Measurements from ENCODE around the gene FRMD4B.
"Not testable (repeated sequence)": the region's sequence is repeated elsewhere in the genome, so short reads cannot be mapped to it uniquely, and the experiment has no call there.

FRMD4B gene

GRCh38 chr3:69240651-69241568 lies 145.0 kb downstream of the FRMD4B start:
- no peak for DNase-seq

DNA sequence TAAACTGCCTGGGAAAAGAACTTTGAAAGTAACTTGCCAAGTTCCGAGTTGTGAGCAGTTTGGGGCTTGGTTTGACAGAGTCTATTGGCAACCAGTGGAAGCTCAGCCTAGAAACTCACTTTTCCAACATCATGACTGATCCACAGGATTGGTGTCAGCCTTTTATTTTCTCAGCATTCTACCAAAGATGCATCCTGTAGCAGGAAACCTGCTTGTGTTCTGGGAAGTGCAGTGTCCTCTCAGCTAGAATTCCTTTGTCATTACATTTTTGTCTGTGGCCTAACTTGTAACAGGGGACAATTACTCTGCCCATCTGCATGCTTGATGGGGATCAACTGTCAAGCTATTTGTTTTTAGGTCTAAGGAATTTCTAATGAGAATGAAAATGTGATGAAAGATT lies 146.8 kb downstream of the FRMD4B start:
- DNase-seq = no peak

DNA sequence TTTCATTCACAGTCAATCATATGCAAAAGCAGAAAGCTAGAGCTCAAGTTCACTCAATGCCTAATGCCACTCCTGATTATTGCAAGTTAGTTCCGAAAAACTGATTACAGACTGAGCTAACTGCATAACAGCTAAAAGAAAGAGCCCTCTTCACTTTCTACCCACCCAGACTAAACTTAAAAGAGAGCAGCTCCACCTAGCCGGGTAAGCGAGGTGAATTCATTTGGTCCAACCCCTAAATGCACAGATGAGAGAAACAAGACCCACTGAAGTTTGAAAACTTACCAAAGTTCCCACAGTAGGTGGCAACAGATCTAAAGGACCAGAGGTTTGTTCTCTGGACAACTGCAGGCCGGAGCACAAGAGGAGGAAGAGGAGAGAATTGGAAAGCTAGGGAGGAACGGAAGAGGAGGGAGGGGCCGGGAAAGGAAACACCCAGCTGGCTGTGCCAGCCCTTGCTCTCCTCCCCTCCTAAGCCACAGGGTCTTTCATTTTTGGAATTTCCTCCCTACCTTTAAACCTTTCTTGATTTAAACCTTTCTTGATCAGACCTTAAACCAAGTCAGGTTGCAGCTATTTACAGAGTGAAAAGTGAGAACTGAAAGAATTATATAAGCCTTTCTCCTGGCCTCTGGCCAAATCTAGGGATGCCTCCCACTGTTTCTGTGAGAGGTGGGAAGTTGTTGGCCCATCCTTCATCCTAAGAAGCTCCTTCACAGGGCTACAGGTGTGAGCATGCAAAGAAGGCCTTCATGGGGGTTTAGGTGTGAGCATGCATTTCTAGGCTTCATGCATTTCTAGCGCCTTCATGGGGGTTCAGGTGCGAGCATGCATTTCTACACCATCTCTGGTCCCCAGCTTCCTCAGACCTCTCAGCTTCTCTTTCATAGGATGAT lies 148.8 kb downstream of the FRMD4B start:
- no peak for DNase-seq

DNA sequence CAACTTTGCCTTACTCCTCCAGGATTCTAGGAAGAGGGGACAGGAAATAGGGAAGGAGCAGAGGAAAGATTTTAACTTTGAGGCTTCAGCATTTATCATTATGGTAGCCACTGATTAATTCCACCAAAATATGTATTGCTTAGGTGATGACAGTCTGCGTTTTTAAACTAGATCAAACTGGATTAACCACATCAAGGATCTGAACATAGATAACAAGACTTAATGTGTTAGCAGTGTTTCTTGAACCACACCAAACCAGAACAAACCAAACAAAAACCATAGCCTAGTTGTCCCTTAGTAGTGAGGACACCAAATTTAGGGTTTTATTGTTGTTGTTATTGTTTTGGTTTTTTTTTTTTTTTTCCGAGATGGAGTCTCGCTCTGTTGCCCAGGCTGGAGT lies 150.0 kb downstream of the FRMD4B start:
- DNase-seq = no peak

GRCh38 chr3:69235227-69235626 lies 150.7 kb downstream of the FRMD4B start:
- DNase-seq = not testable (repeated sequence)

DNA sequence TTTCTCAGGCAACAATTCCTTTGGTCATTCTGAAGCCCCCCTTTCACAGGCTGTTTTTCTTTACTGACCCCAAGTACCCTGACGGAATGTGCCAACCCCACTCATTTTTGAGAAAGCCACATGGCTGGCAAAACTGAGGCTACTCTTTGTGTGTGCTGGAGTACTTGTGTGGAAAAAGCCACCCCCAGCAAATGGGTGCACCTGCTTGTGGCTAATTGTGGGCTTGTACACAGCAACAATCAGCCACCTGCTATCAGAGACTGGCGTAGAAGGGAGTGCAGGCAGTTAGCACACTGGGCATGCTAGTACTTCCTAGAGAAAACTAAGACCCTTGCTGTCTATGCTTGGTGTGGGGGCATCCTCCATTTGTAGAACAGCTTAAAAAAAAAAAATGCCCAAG lies 153.4 kb downstream of the FRMD4B start:
- DNase-seq = no peak

DNA sequence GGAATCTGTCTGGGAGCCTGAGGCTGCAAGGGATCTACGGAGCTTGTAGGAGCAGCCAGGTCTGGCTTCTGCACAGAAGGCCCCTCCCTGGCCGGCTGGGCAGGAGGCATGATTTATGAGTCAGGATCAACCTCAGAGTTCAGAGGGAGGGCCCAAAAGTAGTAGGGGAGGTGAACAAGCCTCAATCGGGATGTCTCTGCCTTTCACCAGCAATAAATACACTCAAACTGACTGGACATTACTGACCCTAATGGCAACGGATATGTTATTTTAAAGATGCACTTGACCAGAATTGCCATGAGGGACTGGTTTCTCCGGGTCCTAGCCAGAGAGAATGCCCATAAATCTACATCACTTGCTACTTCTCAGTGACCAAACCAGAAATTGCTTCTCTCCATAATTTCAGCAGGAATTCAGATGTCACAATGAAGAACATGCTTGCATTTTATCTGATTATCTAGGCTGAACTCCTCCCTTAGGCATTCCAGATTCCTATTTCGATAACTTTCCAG lies 153.9 kb downstream of the FRMD4B start:
- no peak for DNase-seq

DNA sequence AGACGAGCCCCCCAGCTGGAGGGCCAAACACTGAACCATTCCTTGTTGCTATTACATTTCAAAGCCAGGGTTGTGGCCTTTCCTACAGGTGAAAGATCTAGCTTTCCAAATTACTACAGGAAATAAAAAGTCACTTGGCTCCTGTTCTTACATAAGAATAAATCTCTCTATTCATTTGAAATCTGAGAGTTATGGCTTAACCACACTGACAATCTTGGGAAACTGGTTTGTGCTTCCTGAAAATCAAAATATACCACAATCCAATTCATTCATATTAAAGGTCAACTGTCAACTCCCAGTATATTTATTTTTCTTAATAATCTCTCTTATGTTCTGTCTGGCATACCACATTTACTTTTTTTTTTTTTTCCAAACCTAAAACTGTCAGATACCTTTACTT lies 159.8 kb downstream of the FRMD4B start:
- DNase-seq = no peak

- no peak for DNase-seq
These were observed 166.7 kb downstream of the FRMD4B start for GRCh38 chr3:69219101-69219708.

DNA sequence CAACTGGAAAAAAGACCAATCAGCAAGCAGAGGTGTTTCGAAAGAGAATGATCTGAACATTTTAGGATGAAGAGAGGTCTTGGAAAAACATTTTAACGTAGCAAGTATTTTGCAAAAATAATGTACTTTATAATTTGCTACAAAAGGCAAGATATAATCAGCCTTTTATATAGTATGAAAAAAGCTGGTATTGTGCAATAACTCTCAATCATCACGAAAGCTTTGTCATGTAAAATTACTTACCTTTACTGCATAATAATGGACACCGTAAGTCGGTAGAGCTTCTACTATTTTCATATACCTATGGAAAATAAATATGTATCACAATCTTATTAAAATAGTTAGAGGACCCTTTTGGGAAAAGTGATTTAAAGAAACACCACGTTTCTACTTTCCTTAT lies 167.8 kb downstream of the FRMD4B start:
- DNase-seq = no peak

- no peak for DNase-seq
These were observed 168.9 kb downstream of the FRMD4B start for GRCh38 chr3:69216981-69217380.

DNA sequence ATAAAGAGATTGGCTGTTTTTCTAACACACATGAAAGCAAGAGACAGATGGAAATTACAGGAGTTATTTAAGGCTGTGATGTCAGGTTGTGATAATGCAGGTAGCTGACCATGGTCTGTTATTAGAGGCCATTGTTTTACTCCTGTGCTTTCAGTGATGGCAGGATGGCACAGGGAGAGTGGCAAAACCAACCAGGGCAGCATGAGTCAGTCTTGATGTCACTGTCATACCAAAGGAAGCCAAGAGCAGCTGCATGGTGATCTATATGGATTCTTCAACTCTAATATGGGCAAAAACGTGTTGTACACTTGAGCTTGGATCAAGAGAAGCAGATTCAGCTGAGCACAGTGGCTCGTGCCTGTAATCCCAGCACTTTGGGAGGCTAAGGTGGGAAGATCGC lies 171.6 kb downstream of the FRMD4B start:
- no peak for DNase-seq

- DNase-seq = no peak
These were observed 173.3 kb downstream of the FRMD4B start for GRCh38 chr3:69212411-69213160.

DNA sequence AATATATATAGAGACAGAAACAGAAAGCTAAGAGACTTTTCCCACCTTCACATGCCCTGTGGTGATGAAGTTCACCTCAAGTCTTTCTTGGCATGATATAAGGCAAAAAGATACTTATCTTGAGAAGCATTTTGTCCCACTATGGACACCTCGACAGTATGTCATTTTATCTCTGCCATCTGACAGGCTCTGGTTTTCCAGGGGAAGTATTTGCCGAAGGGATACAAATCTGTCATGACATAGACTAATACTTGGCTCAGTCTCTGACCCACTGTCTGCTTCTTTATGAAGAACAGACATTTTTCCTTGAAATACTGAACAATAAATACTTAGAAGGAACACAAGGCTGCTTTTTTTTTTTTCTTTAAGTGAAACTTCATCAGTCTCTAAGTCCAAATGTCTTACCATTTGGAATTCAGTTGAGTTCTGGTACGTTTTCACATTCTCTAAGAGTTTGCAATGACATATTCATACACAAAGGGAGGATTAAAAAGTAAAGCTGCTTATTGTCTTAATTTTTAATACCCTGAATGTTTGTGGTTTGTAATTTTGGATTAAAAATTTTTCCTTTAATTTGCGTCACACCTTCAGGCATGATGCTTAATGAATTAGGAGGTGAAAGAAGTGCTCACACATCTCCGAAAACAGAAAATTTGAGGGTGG lies 175.7 kb downstream of the FRMD4B start:
- DNase-seq = no peak

DNA sequence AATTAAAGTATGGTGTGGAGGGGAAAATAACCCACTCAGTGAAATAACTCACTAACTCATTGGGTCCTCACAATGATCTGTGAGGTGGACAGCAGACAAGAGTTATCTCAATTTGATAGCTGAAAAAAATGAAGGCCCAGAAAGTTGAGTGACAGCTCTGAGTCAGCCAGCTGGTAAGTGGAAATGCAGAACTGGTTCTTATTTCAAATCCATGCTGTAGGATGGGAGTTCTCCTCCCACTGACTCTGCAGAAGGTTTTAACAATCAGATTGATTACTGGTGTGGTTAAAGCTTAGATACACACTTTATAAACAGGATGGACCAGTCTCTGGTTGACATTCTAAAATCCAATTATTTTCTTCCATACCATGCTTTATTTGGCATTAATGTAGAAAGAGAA lies 176.5 kb downstream of the FRMD4B start:
- no peak for DNase-seq

- no peak for DNase-seq
These were observed 178.9 kb downstream of the FRMD4B start for GRCh38 chr3:69207031-69207430.

DNA sequence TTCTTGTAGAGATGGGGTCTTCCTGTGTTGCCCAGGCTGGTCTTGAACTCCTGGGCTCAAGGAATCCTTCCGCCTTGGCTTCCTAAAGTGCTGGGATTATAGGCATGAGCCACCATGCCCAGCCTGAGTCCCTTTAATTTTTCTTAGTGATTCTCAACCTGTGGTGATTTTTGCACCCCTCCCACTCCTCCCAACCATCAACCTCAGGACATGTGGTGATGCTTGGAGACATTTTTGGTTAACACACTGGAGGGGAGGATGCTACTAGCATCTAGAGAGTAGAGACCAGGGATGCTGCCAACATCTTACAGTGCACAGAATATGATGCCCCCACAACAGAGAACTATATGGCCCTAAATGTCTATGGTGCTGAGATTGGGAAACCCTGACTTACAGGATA lies 180.5 kb downstream of the FRMD4B start:
- no peak for DNase-seq

DNA sequence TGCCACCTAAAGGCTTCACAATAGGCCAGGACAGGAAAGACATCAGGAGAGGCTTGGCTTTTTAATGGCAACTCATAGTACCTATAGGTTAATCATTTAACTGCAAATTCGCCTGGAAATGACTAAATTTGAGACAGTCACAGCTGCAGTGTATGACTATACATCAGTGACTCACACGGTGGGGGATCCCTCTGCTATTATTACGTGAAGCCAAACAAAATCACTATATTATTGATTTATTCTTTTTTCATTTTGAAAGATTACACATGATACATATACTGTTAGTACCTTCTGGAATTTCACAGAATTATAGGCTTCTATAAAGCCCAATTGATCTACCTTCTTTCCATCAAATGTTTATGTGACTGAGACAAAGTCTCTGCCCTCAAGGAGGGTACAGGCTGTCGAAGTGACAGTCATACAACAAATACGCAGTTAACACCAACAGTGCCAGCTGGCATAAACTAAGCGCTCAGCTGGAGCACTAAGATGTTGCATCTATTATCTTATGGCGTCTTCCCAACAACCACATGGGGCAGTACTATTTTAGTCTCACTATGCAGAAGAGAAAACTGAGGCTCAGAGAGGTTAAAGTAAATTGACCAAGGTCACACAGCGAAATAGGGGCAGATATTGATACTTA lies 181.5 kb downstream of the FRMD4B start:
- DNase-seq = peak; percentile 40 to 55

GRCh38 chr3:69203631-69204314 lies 182.1 kb downstream of the FRMD4B start:
- no peak for DNase-seq

GRCh38 chr3:69201658-69202057 lies 184.2 kb downstream of the FRMD4B start:
- DNase-seq = no peak

All from stimulated activated CD4-positive, alpha-beta T cell treated with anti-CD3 and anti-CD28 coated beads, Interleukin-4, amount 100 ng/mL, for 4 hours (primary cell).